HepG2 (cell line): ENCODE data around the gene ZSWIM8. TPM values are rescaled to one million over a fixed set of nuclear protein-coding genes. Genes with fewer than 3 reads are reported as not detected.

Experiments
- BORCS8-MEF2B ChIP-seq: sonication (generic); formaldehyde crosslinking; IDR thresholded peaks from 2 replicates; pipeline ENCODE4 v1.8.0; 2022; ENCODE audit warnings: mild to moderate bottlenecking, missing genetic modification reagents
- BRCA1 ChIP-seq: sonication (generic); formaldehyde crosslinking; IDR thresholded peaks from 2 replicates; pipeline ENCODE4 v1.4.0; 2020; ENCODE audit warnings: missing genetic modification reagents
- CHCHD3 ChIP-seq: sonication (generic); formaldehyde crosslinking; IDR thresholded peaks from 2 replicates; pipeline ENCODE4 v1.8.0; 2022; ENCODE audit warnings: mild to moderate bottlenecking, missing genetic modification reagents, moderate library complexity
- EEA1 ChIP-seq: sonication (generic); formaldehyde crosslinking; IDR thresholded peaks from 2 replicates; pipeline ENCODE4 v1.5.1; 2020; ENCODE audit warnings: mild to moderate bottlenecking, missing genetic modification reagents, borderline replicate concordance
- EP300 ChIP-seq, 3 experiments: sonication (generic) in 1 of 3; formaldehyde crosslinking in 1 of 3; IDR thresholded peaks; 2 replicates each; pipeline versions ENCODE4 v1.5.1 to v1.6.1; 2011 to 2020; ENCODE audit warnings: low read depth in 2 of 3, low read length in 2 of 3, borderline replicate concordance in 1 of 3, improper control_type of control experiment in 1 of 3, mild to moderate bottlenecking in 1 of 3, missing genetic modification reagents in 1 of 3, moderate library complexity in 1 of 3
- ETS1 ChIP-seq: sonication (generic); formaldehyde crosslinking; IDR thresholded peaks from 2 replicates; pipeline ENCODE4 v1.4.0; 2020; ENCODE audit warnings: missing genetic modification reagents
- GATAD2A ChIP-seq: IDR thresholded peaks from 2 replicates; pipeline ENCODE4 v1.6.1; 2016
- KDM5A ChIP-seq: fragments of 200-600 bp; sonication (generic); IDR thresholded peaks from 2 replicates; pipeline ENCODE4 v1.7.0; 2018; ENCODE audit warnings: antibody characterized with exemption, mild to moderate bottlenecking, low read length, borderline replicate concordance
- KLF9 ChIP-seq: IDR thresholded peaks from 2 replicates; pipeline ENCODE4 v1.6.1; 2016; ENCODE audit warnings: low read depth
- NCOA2 ChIP-seq: sonication (generic); formaldehyde crosslinking; IDR thresholded peaks from 2 replicates; pipeline ENCODE4 v1.8.0; 2022; ENCODE audit warnings: inconsistent platforms
- SNAPC2 ChIP-seq: sonication (generic); formaldehyde crosslinking; IDR thresholded peaks from 2 replicates; pipeline ENCODE4 v1.8.1; 2022; ENCODE audit warnings: mild to moderate bottlenecking, missing genetic modification reagents
- TARDBP ChIP-seq: sonication (generic); formaldehyde crosslinking; IDR thresholded peaks from 2 replicates; pipeline ENCODE4 v1.8.0; 2022; ENCODE audit warnings: mild to moderate bottlenecking, missing genetic modification reagents
- TBX2 ChIP-seq: sonication (generic); formaldehyde crosslinking; IDR thresholded peaks from 2 replicates; pipeline ENCODE4 v1.5.0; 2020; ENCODE audit warnings: missing genetic modification reagents, mild to moderate bottlenecking, borderline replicate concordance
- TGIF2 ChIP-seq: IDR thresholded peaks from 2 replicates; pipeline ENCODE4 v1.6.1; 2016; ENCODE audit warnings: control low read depth, missing compliant biosample characterization
- TP53 ChIP-seq: sonication (generic); formaldehyde crosslinking; conservative IDR thresholded peaks from 2 replicates; pipeline ENCODE4 v1.4.0; 2020; ENCODE audit warnings: missing genetic modification reagents
- ZBTB26 ChIP-seq: IDR thresholded peaks from 2 replicates; pipeline ENCODE4 v1.6.1; 2016; ENCODE audit warnings: missing compliant biosample characterization, missing genetic modification reagents, borderline replicate concordance
- ZBTB44 ChIP-seq: sonication (generic); formaldehyde crosslinking; IDR thresholded peaks from 2 replicates; pipeline ENCODE4 v1.4.0; 2020; ENCODE audit warnings: missing genetic modification reagents
- ZNF282 ChIP-seq: fragments of 450-650 bp; IDR thresholded peaks from 2 replicates; pipeline ENCODE4 v1.6.1; 2018; ENCODE audit not compliant: partially characterized antibody
- ZNF30 ChIP-seq: sonication (generic); formaldehyde crosslinking; IDR thresholded peaks from 2 replicates; pipeline ENCODE4 v1.5.0; 2020; ENCODE audit warnings: mild to moderate bottlenecking, missing genetic modification reagents
- ZNF513 ChIP-seq: sonication (generic); formaldehyde crosslinking; conservative IDR thresholded peaks from 2 replicates; pipeline ENCODE4 v1.5.0; 2020; ENCODE audit warnings: missing genetic modification reagents
- ZNF644 ChIP-seq: IDR thresholded peaks from 2 replicates; pipeline ENCODE4 v1.6.1; 2016; ENCODE audit warnings: low read depth
- ZNF660 ChIP-seq: sonication (generic); formaldehyde crosslinking; IDR thresholded peaks from 2 replicates; pipeline ENCODE4 v1.5.1; 2020; ENCODE audit warnings: mild to moderate bottlenecking, low read depth, missing genetic modification reagents, borderline replicate concordance
- ZNF749 ChIP-seq: sonication (generic); formaldehyde crosslinking; IDR thresholded peaks from 2 replicates; pipeline ENCODE4 v1.8.0; 2022; ENCODE audit warnings: mild to moderate bottlenecking, missing genetic modification reagents, moderate library complexity, borderline replicate concordance
- ZNF841 ChIP-seq: sonication (generic); formaldehyde crosslinking; IDR thresholded peaks from 2 replicates; pipeline ENCODE4 v1.8.1; 2023; ENCODE audit warnings: missing genetic modification reagents, borderline replicate concordance
- polyA plus RNA-seq, 8 experiments: library from polyadenylated mRNA; depleted of rRNA in 3 of 8; stranded (reverse) in 7 of 8; unstranded in 1 of 8; fragments of >200 nt; fragmentation: Illumina TruSeq in 4 of 8; extraction: Trizol in 4 of 8; gene quantifications; 2 replicates each; pipeline versions ENCODE4 v1.2.1 to v1.2.3, GENCODE V29; 2011 to 2016; ENCODE audit warnings: low read depth in 4 of 8, missing spikeins in 1 of 8, mixed read lengths in 1 of 8; ENCODE audit not compliant: insufficient read depth in 1 of 8
- total RNA-seq, 5 experiments: library from RNA; depleted of rRNA; stranded (reverse); fragments of >200 nt; fragmentation: Illumina TruSeq; extraction: Trizol; gene quantifications; 2 replicates each; pipeline ENCODE4 v1.2.3, GENCODE V29; 2016; ENCODE audit warnings: low read depth in 1 of 5

The ZSWIM8 gene
- total and polyA plus RNA-seq, 2 of the 13 experiments (the other 11 are each of a cell fraction or from before 2014, with no cell fraction given): 39.9 to 98.2 TPM

GRCh38 chr10:73781879-73782748 lies 3.3 kb upstream of the ZSWIM8 start, which contains the start of gene CHCHD1 (continued):
- peak; percentile 50; the same call in 1 of the 2 replicates for TF ChIP-seq ZBTB44 (CRISPR knock-in tag)
- TF ChIP-seq ZNF841 (CRISPR knock-in tag): no peak
- no peak for TF ChIP-seq CHCHD3
- peak; percentile 81 for TF ChIP-seq TP53 (CRISPR knock-in tag)
- TF ChIP-seq ZNF513 (CRISPR knock-in tag): no peak
- TF ChIP-seq ZNF30 (CRISPR knock-in tag): no peak
- no peak for TF ChIP-seq ETS1 (CRISPR knock-in tag)
- TF ChIP-seq BRCA1 (CRISPR knock-in tag): no peak
- 0 out of 2 replicates have a peak, but pooled peaks have one; percentile 22 for TF ChIP-seq ZNF644 (CRISPR knock-in tag)
- no peak for TF ChIP-seq EEA1 (CRISPR knock-in tag)
- TF ChIP-seq ZNF282: no peak
- 0 out of 2 replicates have a peak, but pooled peaks have one; percentile 80 for TF ChIP-seq KLF9
- 0 out of 2 replicates have a peak, but pooled peaks have one; percentile 54 for TF ChIP-seq TGIF2 (CRISPR knock-in tag)
- TF ChIP-seq ZBTB26: peak; percentile 78
- 0 out of 2 replicates have a peak, but pooled peaks have one; percentile 68 for TF ChIP-seq SNAPC2 (CRISPR knock-in tag)
- no peak for TF ChIP-seq TBX2 (CRISPR knock-in tag)
- TF ChIP-seq NCOA2 (CRISPR knock-in tag): peak; percentile 51; the same call in 1 of the 2 replicates
- no peak for TF ChIP-seq ZNF749 (CRISPR knock-in tag)
- TF ChIP-seq TARDBP (CRISPR knock-in tag): 0 out of 2 replicates have a peak, but pooled peaks have one; percentile 64
- no peak for TF ChIP-seq ZNF660 (CRISPR knock-in tag)
- TF ChIP-seq BORCS8-MEF2B: peak; percentile 87; the same call in 1 of the 2 replicates
- no peak for TF ChIP-seq EP300 (IDR thresholded peaks at IDR 0.05; ENCODE audit: low read depth in 2 of 2, low read length in 2 of 2)
- no peak for TF ChIP-seq EP300 (CRISPR knock-in tag; IDR thresholded peaks at IDR 0.05; ENCODE audit: borderline replicate concordance)
- peak; percentile 48 for TF ChIP-seq GATAD2A (CRISPR knock-in tag)
- TF ChIP-seq KDM5A: peak; percentile 87
